ENCODE data around the gene FOXJ3.

Gene FOXJ3

DNA sequence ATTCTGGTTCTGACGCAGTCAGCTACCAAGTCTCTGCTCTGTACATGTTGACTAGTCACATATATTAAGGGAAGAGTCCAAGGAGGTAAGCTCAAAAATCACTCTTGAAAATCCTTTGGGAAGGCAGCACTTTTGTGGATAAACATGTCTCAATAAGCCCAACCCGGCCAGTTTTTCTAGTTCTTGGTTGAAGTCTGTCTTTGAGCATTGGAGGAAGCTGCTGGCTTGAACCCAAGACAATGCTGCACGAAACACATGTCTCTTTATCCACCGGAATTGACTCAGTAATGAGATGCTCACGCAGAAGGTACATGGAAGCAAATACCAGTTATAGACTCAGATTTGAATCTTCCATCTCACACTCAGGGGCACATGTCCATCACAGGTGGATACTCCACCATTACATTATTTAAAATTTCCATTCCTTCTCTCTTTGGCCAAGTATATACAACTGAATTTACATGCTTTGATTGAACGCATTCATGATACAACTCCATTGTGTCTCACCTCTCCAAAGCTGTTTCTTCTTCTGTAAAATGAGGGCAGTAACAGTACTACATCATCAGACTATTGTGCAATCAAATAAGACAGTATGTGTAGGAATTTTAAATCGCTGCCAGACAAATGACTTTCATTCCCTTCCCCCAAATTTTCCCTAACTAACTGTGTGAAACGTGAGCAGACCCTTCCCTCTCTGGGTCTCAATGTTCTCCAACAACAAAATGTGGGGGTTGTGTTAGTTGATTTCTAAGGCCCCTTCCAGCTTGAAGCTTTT, 160.9 kb downstream of the FOXJ3 start:
- Histone ChIP-seq H3K27ac (peak overlapping the region; percentile 52; the same call in 1 of the 2 replicates), H3K9me3 (ENCODE audit: low read depth, low read length) (no peaks in the 10 kb centered on the region), H3K9ac (ENCODE audit: insufficient read length) (no peak overlapping the region), H3K4me3 (no peak overlapping the region), H3K36me3 (ENCODE audit: insufficient read depth, low read length) (no peaks in the 10 kb centered on the region)
- DNase-seq (ENCODE audit: low read depth, low spot score), result no peak
- TF ChIP-seq FOXP2 (optimal IDR thresholded peaks at IDR 0.05; ENCODE audit: control extremely low read depth, extremely low read length, insufficient read depth) (no peak), POLR2AphosphoS5 (IDR thresholded peaks at IDR 0.05; ENCODE audit: borderline replicate concordance, low read depth, low read length) (no peak), EZH2 (IDR thresholded peaks at IDR 0.05) (no peak)

DNA sequence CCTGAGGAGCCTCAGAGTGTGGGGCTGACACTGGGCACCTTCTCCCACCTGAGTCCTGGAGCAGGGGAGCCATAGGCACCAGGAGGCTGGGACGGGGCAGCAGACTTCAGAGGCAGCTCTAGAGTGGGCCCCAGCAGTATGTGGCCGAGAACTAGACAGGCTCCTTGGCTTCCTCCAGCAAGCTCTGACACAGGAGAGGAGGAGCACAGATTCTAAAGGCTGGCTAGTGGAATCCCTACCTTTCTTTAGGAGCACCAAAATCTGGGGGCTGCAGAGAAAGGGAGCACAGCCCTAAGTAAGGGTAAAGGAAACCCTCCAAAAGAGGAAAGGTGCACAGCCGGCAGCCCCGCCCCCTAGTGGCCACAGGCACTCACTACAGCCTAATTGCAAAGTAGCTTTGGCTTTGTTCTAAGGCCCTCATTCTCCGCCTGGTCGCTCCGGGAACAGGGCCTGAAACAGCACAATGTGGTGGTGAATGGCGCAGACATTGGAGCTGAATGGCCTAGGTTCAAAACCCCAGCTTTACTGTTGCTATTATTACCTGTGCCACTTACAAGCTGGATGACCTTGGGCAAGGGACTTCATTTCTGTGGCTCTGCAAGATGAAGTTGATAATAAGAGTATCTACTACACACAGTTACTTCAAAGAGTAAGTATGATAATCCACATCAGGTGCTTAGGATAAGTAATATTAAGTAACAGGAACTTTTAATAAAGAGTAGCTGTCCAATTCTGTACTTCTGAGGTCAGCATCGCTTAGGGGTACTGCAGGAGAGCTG, 161.7 kb downstream of the FOXJ3 start:
- Histone ChIP-seq H3K27ac (0 out of 2 replicates have a peak overlapping the region, but pooled peaks have one; percentile 8), H3K9ac (ENCODE audit: insufficient read length) (no peak overlapping the region), H3K9me3 (ENCODE audit: low read depth, low read length) (no peaks in the 10 kb centered on the region), H3K4me3 (no peak overlapping the region), H3K36me3 (ENCODE audit: insufficient read depth, low read length) (no peaks in the 10 kb centered on the region)
- TF ChIP-seq FOXP2 (optimal IDR thresholded peaks at IDR 0.05; ENCODE audit: control extremely low read depth, extremely low read length, insufficient read depth) (no peak), POLR2AphosphoS5 (IDR thresholded peaks at IDR 0.05; ENCODE audit: borderline replicate concordance, low read depth, low read length) (no peak), EZH2 (IDR thresholded peaks at IDR 0.05) (no peak)
- no peak for DNase-seq (ENCODE audit: low read depth, low spot score)

DNA sequence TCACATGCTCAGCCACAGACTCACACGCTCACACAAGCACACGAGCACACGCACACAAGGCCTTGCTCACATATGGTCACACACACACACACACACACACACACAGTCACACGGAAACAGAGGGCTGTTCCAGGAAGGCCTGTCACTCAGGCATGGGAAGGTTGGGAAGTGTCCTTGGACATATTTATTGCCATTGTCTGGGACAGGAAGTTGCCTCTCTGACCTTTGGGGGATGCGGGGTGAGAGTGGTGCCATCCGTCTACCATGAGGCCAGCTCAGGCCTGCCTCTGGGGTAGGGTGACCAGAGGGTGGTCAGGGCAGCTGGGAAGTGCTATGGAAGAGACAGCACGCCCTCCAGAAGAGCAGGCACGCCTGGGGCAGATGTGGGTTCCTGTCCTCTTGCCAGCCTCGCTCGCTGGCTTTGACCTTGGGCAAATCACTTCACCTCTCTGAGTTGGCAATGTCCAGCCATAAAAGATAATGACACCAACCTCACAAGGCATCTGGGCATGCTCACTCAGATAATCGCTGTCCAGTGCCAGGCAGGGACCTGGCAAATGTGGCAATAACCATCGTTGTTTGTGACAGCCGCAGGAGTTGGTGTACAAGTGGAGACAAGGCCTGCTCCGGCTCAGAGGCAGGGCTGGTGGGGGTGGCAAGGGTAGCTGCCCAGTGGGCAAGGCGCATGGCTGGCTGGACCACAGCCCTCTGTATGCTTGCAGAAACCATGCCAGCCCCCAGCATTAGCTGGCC, 162.5 kb downstream of the FOXJ3 start:
- Histone ChIP-seq H3K36me3 (ENCODE audit: insufficient read depth, low read length) (no peaks in the 10 kb centered on the region), H3K4me3 (no peak overlapping the region), H3K27ac (no peak overlapping the region), H3K9me3 (ENCODE audit: low read depth, low read length) (no peaks in the 10 kb centered on the region), H3K9ac (ENCODE audit: insufficient read length) (no peak overlapping the region)
- DNase-seq (ENCODE audit: low read depth, low spot score), result no peak
- TF ChIP-seq POLR2AphosphoS5 (IDR thresholded peaks at IDR 0.05; ENCODE audit: borderline replicate concordance, low read depth, low read length) (no peak), EZH2 (IDR thresholded peaks at IDR 0.05) (no peak), FOXP2 (optimal IDR thresholded peaks at IDR 0.05; ENCODE audit: control extremely low read depth, extremely low read length, insufficient read depth) (no peak)

DNA sequence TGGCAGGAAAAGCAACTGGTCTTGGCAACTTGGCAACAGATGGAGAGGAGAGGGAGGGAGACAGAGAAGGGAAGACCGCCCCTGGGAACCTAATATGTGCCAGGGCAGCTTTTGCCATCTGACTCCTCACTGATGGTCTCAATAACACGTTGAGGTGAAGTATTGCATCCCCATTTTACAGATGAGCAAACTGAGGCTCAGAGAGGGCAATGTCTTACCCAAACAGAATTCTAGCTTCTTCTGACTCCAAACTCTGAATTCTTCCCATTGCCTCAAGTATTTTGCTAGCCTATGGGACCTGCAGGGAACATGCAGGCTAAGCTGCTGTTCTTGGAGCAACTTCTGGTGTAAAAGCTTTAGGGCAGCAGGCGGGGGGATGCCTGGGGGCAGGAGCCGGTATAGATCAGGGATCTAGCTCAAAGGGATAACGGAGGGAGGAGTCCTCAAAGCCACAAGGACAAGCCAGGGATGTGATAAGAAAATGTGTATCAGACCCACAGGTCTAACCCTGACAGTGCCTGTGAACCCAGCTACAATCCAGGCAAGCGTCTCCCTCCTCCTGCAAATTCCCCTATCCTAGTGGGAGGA, 163.3 kb downstream of the FOXJ3 start:
- Histone ChIP-seq H3K4me3 (no peak overlapping the region), H3K27ac (no peak overlapping the region), H3K36me3 (ENCODE audit: insufficient read depth, low read length) (no peaks in the 10 kb centered on the region), H3K9me3 (ENCODE audit: low read depth, low read length) (no peaks in the 10 kb centered on the region), H3K9ac (ENCODE audit: insufficient read length) (no peak overlapping the region)
- TF ChIP-seq FOXP2 (optimal IDR thresholded peaks at IDR 0.05; ENCODE audit: control extremely low read depth, extremely low read length, insufficient read depth) (no peak), EZH2 (IDR thresholded peaks at IDR 0.05) (no peak), POLR2AphosphoS5 (IDR thresholded peaks at IDR 0.05; ENCODE audit: borderline replicate concordance, low read depth, low read length) (no peak)
- no peak for DNase-seq (ENCODE audit: low read depth, low spot score)

DNA sequence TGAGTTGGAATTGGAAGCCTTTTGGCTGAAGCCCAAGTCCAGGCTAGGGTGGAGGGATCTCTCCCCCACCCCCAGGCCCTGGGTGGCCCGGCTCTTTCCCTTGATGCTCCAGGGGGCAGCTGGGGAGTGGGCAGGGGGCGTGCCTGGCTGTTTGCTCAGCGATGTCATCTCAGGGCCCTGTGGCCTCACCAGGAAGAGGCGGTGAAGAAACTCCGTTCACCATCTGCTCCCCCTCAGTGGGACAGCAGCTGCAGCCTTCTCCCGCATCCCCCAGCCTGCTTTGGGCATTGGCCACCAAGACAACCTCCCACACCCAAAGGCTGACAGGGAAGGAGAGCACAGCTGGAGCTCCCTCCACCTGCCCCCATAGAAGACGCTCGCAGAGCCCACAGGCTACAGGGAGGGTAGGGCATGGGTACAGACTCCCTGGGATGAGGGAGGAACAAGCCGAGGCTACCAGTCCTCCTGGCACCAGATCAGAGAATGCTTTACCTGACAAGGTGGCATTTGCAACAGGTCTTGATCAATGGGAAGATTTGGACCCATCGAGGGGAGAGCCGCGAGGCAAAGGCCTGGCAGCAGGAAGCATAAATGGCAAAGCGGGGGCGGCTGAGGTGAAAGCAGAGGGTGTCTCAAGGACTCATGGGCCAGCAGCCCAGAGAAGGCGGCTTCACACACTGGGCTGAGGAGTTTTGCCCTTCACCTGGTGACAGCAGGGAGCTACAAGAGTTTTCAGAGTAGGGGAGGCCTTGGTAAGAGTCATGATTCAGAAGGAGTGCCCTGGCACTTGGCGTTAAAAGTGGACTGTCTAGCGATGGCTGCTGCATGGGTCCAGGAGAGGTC, 164.0 kb downstream of the FOXJ3 start:
- Histone ChIP-seq H3K9me3 (ENCODE audit: low read depth, low read length) (no peaks in the 10 kb centered on the region), H3K9ac (ENCODE audit: insufficient read length) (no peak overlapping the region), H3K27ac (no peak overlapping the region), H3K4me3 (no peak overlapping the region), H3K36me3 (ENCODE audit: insufficient read depth, low read length) (no peaks in the 10 kb centered on the region)
- no peak for TF ChIP-seq POLR2AphosphoS5 (IDR thresholded peaks at IDR 0.05; ENCODE audit: borderline replicate concordance, low read depth, low read length)
- TF ChIP-seq FOXP2 (optimal IDR thresholded peaks at IDR 0.05; ENCODE audit: control extremely low read depth, extremely low read length, insufficient read depth), result no peak
- no peak for TF ChIP-seq EZH2 (IDR thresholded peaks at IDR 0.05)
- no peak for DNase-seq (ENCODE audit: low read depth, low spot score)

DNA sequence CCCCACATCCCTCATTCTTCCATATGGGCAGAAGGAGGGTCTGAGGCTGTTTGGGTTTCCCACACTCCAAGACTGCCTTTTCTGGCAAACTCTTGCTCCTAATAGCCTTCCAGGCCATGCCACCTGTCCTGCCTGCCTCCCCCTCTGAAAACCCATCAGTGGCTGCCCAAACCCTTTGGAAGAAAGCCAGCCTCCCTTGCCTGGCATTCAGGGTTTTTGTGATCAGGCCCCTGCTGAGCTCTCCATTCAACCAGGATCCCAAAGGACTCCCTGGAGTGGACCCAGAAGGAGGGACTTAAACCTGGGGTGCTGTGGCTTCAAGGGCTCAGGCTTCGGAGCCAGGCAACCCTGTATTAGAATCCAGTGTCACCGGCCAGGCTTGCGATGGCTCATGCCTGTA, 166.3 kb downstream of the FOXJ3 start:
- H3K36me3 ChIP-seq (ENCODE audit: insufficient read depth, low read length), result no peaks in the 10 kb centered on the region
- no peaks in the 10 kb centered on the region for H3K9me3 ChIP-seq (ENCODE audit: low read depth, low read length)
- no peak overlapping the region for H3K4me3 ChIP-seq
- no peak overlapping the region for H3K27ac ChIP-seq
- no peak for DNase-seq (ENCODE audit: low read depth, low spot score)
- no peak overlapping the region for H3K9ac ChIP-seq (ENCODE audit: insufficient read length)
- TF ChIP-seq EZH2 (IDR thresholded peaks at IDR 0.05) (no peak), FOXP2 (optimal IDR thresholded peaks at IDR 0.05; ENCODE audit: control extremely low read depth, extremely low read length, insufficient read depth) (no peak), POLR2AphosphoS5 (IDR thresholded peaks at IDR 0.05; ENCODE audit: borderline replicate concordance, low read depth, low read length) (no peak)

DNA sequence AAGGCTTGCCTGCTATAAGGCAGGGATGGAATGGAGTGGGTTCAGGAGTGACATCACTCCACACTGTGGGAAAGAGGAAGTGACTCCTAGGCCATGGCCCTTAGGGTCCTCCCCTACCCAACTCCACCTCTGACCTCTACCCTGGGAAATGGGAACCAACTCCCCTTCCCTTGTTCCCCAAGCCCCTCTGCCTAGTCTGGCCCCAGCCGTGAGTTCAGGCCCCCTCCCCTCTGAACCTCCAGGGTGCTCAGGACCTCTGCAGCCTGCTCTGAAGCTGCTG, 166.7 kb downstream of the FOXJ3 start:
- Histone ChIP-seq H3K36me3 (ENCODE audit: insufficient read depth, low read length) (no peaks in the 10 kb centered on the region), H3K27ac (no peak overlapping the region), H3K9ac (ENCODE audit: insufficient read length) (no peak overlapping the region), H3K9me3 (ENCODE audit: low read depth, low read length) (no peaks in the 10 kb centered on the region), H3K4me3 (no peak overlapping the region)
- DNase-seq (ENCODE audit: low read depth, low spot score), result no peak
- no peak for TF ChIP-seq FOXP2 (optimal IDR thresholded peaks at IDR 0.05; ENCODE audit: control extremely low read depth, extremely low read length, insufficient read depth)
- TF ChIP-seq POLR2AphosphoS5 (IDR thresholded peaks at IDR 0.05; ENCODE audit: borderline replicate concordance, low read depth, low read length), result no peak
- TF ChIP-seq EZH2 (IDR thresholded peaks at IDR 0.05), result no peak
